Keratinocyte (primary cell): Measurements from ENCODE around the gene ALOXE3. TPM values are rescaled to one million over a fixed set of nuclear protein-coding genes. Genes with fewer than 3 reads are reported as not detected.

ENCODE experiments used
- DNase-seq: peaks from one replicate; pipeline ENCODE4 v3.0.0-alpha.2; 2011; ENCODE audit warnings: low read depth, missing footprints, low spot score
- FAIRE-seq: peaks from 2 replicates; lab custom pipeline; 2011; peaks lifted over from hg19 to GRCh38; lab: Jason Lieb, UNC
- H2AFZ ChIP-seq: 2 replicates; pipeline ENCODE4 v1.6.0; 2012; ENCODE audit warnings: low read length, control low read depth, inconsistent platforms; ENCODE audit not compliant: control insufficient read depth
- H3K27ac ChIP-seq: 2 replicates; pipeline ENCODE4 v1.5.1; 2011; ENCODE audit warnings: low read length; ENCODE audit not compliant: control insufficient read depth, insufficient read depth
- H3K27me3 ChIP-seq: 3 replicates; pipeline ENCODE4 v1.6.0; 2011; ENCODE audit warnings: low read length; ENCODE audit not compliant: control insufficient read depth, insufficient read depth; ENCODE audit errors: extremely low read depth
- H3K36me3 ChIP-seq, 2 experiments: 2 replicates in 1 of 2; 3 replicates in 1 of 2; pipeline ENCODE4 v1.5.1; 2011; ENCODE audit warnings: low read length in 2 of 2, mild to moderate bottlenecking in 1 of 2; ENCODE audit not compliant: control insufficient read depth in 2 of 2, insufficient read depth in 2 of 2; ENCODE audit errors: extremely low read depth in 1 of 2
- H3K4me1 ChIP-seq: 3 replicates; pipeline ENCODE4 v1.5.1; 2011; ENCODE audit warnings: low read length; ENCODE audit not compliant: control insufficient read depth, insufficient read depth; ENCODE audit errors: extremely low read depth
- H3K4me2 ChIP-seq: 3 replicates; pipeline ENCODE4 v1.6.0; 2011; ENCODE audit warnings: low read depth, low read length; ENCODE audit not compliant: control insufficient read depth, insufficient read depth; ENCODE audit errors: extremely low read depth
- H3K4me3 ChIP-seq, 3 experiments: fragments of 200-600 bp in 1 of 3; sonication (generic) in 1 of 3; 2 replicates in 2 of 3; 3 replicates in 1 of 3; pipeline ENCODE4 v1.5.1; 2011 to 2016; ENCODE audit warnings: low read length in 3 of 3, mild to moderate bottlenecking in 3 of 3, control low read depth in 2 of 3, inconsistent platforms in 1 of 3, low read depth in 1 of 3, mixed read lengths in 1 of 3, mixed run types in 1 of 3, moderate library complexity in 1 of 3; ENCODE audit not compliant: control insufficient read depth in 2 of 3, insufficient read depth in 2 of 3; ENCODE audit errors: extremely low read depth in 1 of 3
- H3K79me2 ChIP-seq: 2 replicates; pipeline ENCODE4 v1.6.0; 2012; ENCODE audit warnings: low read length; ENCODE audit not compliant: control insufficient read depth, insufficient read depth
- H3K9ac ChIP-seq: 3 replicates; pipeline ENCODE4 v1.6.0; 2011; ENCODE audit warnings: low read length; ENCODE audit not compliant: control insufficient read depth, insufficient read depth; ENCODE audit errors: extremely low read depth
- H3K9me1 ChIP-seq: 3 replicates; pipeline ENCODE4 v1.6.0; 2011; ENCODE audit warnings: low read length; ENCODE audit not compliant: control insufficient read depth, insufficient read depth; ENCODE audit errors: extremely low read depth
- H3K9me3 ChIP-seq: 2 replicates; pipeline ENCODE4 v1.5.1; 2012; ENCODE audit warnings: low read depth, low read length; ENCODE audit not compliant: control insufficient read depth
- H4K20me1 ChIP-seq: 3 replicates; pipeline ENCODE4 v1.6.0; 2011; ENCODE audit warnings: low read length; ENCODE audit not compliant: control insufficient read depth, insufficient read depth; ENCODE audit errors: extremely low read depth
- EZH2 ChIP-seq: IDR thresholded peaks from one replicate; pipeline ENCODE4 v1.6.1; 2012; ENCODE audit warnings: inconsistent platforms, mild to moderate bottlenecking, low read length, moderate library complexity
- dilution Hi-C: fragments of 300-500 bp; cut with MboI; formaldehyde crosslinking; loops from one replicate; pipeline ENCODE4 v1.7.0; 2020; ENCODE audit warnings: low sequenced_read_pairs; ENCODE audit not compliant: extremely low pct_ligation_motif_present
- polyA plus RNA-seq, 5 experiments: library from polyadenylated mRNA; depleted of rRNA in 3 of 5; stranded (reverse) in 3 of 5; stranded (forward) in 1 of 5; unstranded in 1 of 5; fragments of >200 nt; gene quantifications; 1 replicate in 1 of 5; 2 replicates in 3 of 5; 3 replicates in 1 of 5; pipeline versions ENCODE4 v1.2.1 to v1.2.3, GENCODE V29; 2011 to 2012; ENCODE audit warnings: missing spikeins in 2 of 5, low read depth in 1 of 5, low replicate concordance in 1 of 5
- TF ChIP-seq, protein P1 (sequence below), 3 experiments: IDR thresholded peaks in 1 of 3; conservative IDR thresholded peaks in 1 of 3; optimal IDR thresholded peaks in 1 of 3; 2 replicates in 2 of 3; 3 replicates in 1 of 3; pipeline versions ENCODE3 to v1.5.1; 2011; ENCODE audit warnings: low read length in 3 of 3, mild to moderate bottlenecking in 3 of 3, moderate library complexity in 2 of 3, control low read depth in 1 of 3, inconsistent platforms in 1 of 3; ENCODE audit not compliant: insufficient read depth in 2 of 3; ENCODE audit errors: extremely low read depth in 1 of 3

The ALOXE3 gene
- polyA plus RNA-seq, 1 donor (not counting 4 experiments of a cell fraction or from before 2014, with no cell fraction given) = 2.7 TPM

DNA sequence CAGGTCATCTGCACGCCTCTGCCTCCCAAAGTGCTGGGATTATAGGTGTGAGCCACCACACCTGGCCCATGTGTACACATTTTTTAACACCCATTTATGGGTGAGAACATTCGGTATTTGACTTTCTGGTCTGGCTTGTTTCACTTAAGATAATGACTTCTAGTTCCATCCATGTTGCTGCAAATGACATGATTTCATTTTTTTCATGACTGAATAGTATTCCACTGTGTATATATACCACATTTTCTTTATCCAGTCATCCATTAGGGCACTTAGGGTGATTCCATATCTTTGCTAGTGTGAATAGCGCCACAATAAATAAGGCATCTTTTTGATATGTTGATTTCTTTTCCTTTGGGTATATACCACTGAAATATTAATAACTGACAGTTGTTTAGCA is 36.4 kb downstream of the ALOXE3 start:
- DNase-seq (no peak), FAIRE-seq (no peak)
- no peak overlapping the region for H2AFZ ChIP-seq
- H3K4me3 ChIP-seq = no peak overlapping the region
- H3K9ac ChIP-seq = no peak overlapping the region
- TF ChIP-seq, protein P1, sequence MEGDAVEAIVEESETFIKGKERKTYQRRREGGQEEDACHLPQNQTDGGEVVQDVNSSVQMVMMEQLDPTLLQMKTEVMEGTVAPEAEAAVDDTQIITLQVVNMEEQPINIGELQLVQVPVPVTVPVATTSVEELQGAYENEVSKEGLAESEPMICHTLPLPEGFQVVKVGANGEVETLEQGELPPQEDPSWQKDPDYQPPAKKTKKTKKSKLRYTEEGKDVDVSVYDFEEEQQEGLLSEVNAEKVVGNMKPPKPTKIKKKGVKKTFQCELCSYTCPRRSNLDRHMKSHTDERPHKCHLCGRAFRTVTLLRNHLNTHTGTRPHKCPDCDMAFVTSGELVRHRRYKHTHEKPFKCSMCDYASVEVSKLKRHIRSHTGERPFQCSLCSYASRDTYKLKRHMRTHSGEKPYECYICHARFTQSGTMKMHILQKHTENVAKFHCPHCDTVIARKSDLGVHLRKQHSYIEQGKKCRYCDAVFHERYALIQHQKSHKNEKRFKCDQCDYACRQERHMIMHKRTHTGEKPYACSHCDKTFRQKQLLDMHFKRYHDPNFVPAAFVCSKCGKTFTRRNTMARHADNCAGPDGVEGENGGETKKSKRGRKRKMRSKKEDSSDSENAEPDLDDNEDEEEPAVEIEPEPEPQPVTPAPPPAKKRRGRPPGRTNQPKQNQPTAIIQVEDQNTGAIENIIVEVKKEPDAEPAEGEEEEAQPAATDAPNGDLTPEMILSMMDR (optimal IDR thresholded peaks at IDR 0.05 in 1 of 3, IDR thresholded peaks at IDR 0.05 in 1 of 3, conservative IDR thresholded peaks at IDR 0.05 in 1 of 3; ENCODE audit: extremely low read depth in 1 of 3, insufficient read depth in 2 of 3, low read length in 3 of 3) = no peak
- no peak for TF ChIP-seq EZH2
- no peak overlapping the region for H3K4me2 ChIP-seq
- no peak overlapping the region for H3K27ac ChIP-seq
- H3K9me1 ChIP-seq = no peaks in the 10 kb centered on the region
- dilution Hi-C loops = no loop called here
- H3K27me3 ChIP-seq = no peaks in the 10 kb centered on the region
- H4K20me1 ChIP-seq = no peaks in the 10 kb centered on the region
- no peaks in the 10 kb centered on the region for H3K79me2 ChIP-seq
- H3K36me3 ChIP-seq = no peaks in the 10 kb centered on the region
- peaks cover 13% of the 10 kb centered on the region for H3K4me1 ChIP-seq
- H3K9me3 ChIP-seq = no peaks in the 10 kb centered on the region

DNA sequence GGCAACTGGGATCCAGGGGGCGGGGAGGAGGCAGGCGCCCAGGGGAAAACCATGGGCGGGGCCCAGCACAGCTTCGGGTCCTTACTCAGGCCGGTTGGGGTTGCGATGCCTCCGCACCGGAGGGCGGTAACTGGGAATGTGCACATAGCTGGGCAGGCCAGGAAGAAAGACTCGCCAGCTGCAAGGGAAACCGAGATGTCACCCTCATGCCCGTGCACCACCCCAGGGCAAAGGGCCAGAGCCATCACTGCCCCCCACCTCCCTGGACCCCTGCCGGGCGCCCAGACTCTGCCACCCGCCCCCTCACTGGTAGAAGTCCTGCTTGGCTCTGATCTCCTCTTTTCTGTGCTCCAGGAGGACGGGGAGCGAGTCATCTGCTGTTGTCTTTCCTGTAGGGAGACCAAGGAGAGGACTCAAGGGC is 37.5 kb downstream of the ALOXE3 start:
- Histone ChIP-seq H3K79me2 (no peaks in the 10 kb centered on the region), H3K4me1 (peaks cover 13% of the 10 kb centered on the region), H3K27ac (no peak overlapping the region), H3K9me3 (no peaks in the 10 kb centered on the region), H2AFZ (no peak overlapping the region), H3K9me1 (no peaks in the 10 kb centered on the region), H3K4me2 (peak overlapping the region; percentile 55), H3K36me3 (no peaks in the 10 kb centered on the region), H4K20me1 (no peaks in the 10 kb centered on the region), H3K9ac (no peak overlapping the region), H3K4me3 (no peak overlapping the region), H3K27me3 (no peaks in the 10 kb centered on the region)
- DNase-seq (no peak), FAIRE-seq (no peak)
- dilution Hi-C loops = no loop called here
- TF ChIP-seq, protein P1 (optimal IDR thresholded peaks at IDR 0.05 in 1 of 3, IDR thresholded peaks at IDR 0.05 in 1 of 3, conservative IDR thresholded peaks at IDR 0.05 in 1 of 3; ENCODE audit: extremely low read depth in 1 of 3, insufficient read depth in 2 of 3, low read length in 3 of 3) = no peak
- no peak for TF ChIP-seq EZH2
